CD4-positive, alpha-beta memory T cell (primary cell): Measurements from ENCODE around the gene CPZ. TPM values are rescaled to one million over a fixed set of nuclear protein-coding genes. Genes with fewer than 3 reads are reported as not detected.

Experiments
- CTCF ChIA-PET: fragments of 350-600 bp; sonication (Branson Sonifier 250); formaldehyde crosslinking; loops from one replicate; lab custom pipeline; 2021; ENCODE audit warnings: inconsistent platforms; ENCODE audit not compliant: partially characterized antibody; lab: Charles Lee
- POLR2A ChIA-PET: fragments of 350-600 bp; sonication (Branson Sonifier 250); formaldehyde crosslinking; loops from one replicate; lab custom pipeline; 2021; ENCODE audit not compliant: partially characterized antibody; lab: Charles Lee
- DNase-seq, 5 donors: peaks; one replicate each; pipeline versions ENCODE4 v3.0.0 to v3.0.0-alpha.2; 2020 to 2022; ENCODE audit warnings: mixed read lengths in 1 of 5
- H3K27ac ChIP-seq: one replicate; pipeline ENCODE4 v1.7.0; 2013; ENCODE audit warnings: low read depth, low read length
- H3K27me3 ChIP-seq: 2 replicates; pipeline ENCODE4 v1.7.0; 2013; ENCODE audit warnings: mild to moderate bottlenecking, low read length, moderate library complexity; ENCODE audit not compliant: insufficient read depth
- H3K36me3 ChIP-seq: 2 replicates; pipeline ENCODE4 v1.7.0; 2013; ENCODE audit warnings: mild to moderate bottlenecking, low read length, moderate library complexity; ENCODE audit not compliant: insufficient read depth
- H3K4me1 ChIP-seq: 2 replicates; pipeline ENCODE4 v1.7.0; 2013; ENCODE audit warnings: mild to moderate bottlenecking, low read length, moderate library complexity; ENCODE audit not compliant: insufficient read depth
- H3K4me3 ChIP-seq, 2 donors: one replicate each; pipeline ENCODE4 v1.7.0; 2013; ENCODE audit warnings: low read length in 2 of 2, mild to moderate bottlenecking in 1 of 2
- H3K9me3 ChIP-seq, 2 donors: one replicate each; pipeline ENCODE4 v1.7.0; 2013; ENCODE audit warnings: low read length in 2 of 2, control low read depth in 1 of 2; ENCODE audit not compliant: control insufficient read depth in 1 of 2
- H3K27ac Mint-ChIP-seq, 7 donors: one replicate each; pipeline ENCODE4 v1.8.0; 2020 to 2021; ENCODE audit warnings: mixed read lengths in 7 of 7, mild to moderate bottlenecking in 6 of 7, inconsistent platforms in 3 of 7, moderate library complexity in 3 of 7
- H3K27me3 Mint-ChIP-seq, 2 donors: one replicate each; pipeline ENCODE4 v1.8.0; 2020 to 2021; ENCODE audit warnings: mixed read lengths in 2 of 2
- H3K36me3 Mint-ChIP-seq, 2 donors: one replicate each; pipeline ENCODE4 v1.8.0; 2020 to 2021; ENCODE audit warnings: mixed read lengths in 2 of 2, inconsistent platforms in 1 of 2, mild to moderate bottlenecking in 1 of 2
- H3K4me1 Mint-ChIP-seq, 4 donors: one replicate each; pipeline ENCODE4 v1.8.0; 2020 to 2021; ENCODE audit warnings: mixed read lengths in 4 of 4, mild to moderate bottlenecking in 1 of 4
- H3K4me3 Mint-ChIP-seq, 8 donors: one replicate each; pipeline ENCODE4 v1.8.0; 2020 to 2021; ENCODE audit warnings: mixed read lengths in 8 of 8, mild to moderate bottlenecking in 7 of 8, moderate library complexity in 6 of 8, inconsistent platforms in 3 of 8
- H3K9me3 Mint-ChIP-seq, 8 donors: one replicate each; pipeline ENCODE4 v1.8.0; 2020 to 2021; ENCODE audit warnings: mixed read lengths in 8 of 8, mild to moderate bottlenecking in 5 of 8, inconsistent platforms in 3 of 8, moderate library complexity in 1 of 8
- intact Hi-C: fragments of 100-400 bp; cut with micrococcal nuclease; formaldehyde crosslinking; loops from one replicate; pipeline ENCODE4 v1.15.1; 2023
- polyA plus RNA-seq, 2 donors: library from polyadenylated mRNA; unstranded; fragments of 300-500 nt; fragmentation: Illumina TruSeq; gene quantifications; one replicate each; pipeline ENCODE4 v1.2.3, GENCODE V29; 2021
- total RNA-seq, 2 experiments: library from RNA; stranded (reverse); gene quantifications; one replicate each; pipeline ENCODE4 v1.2.3, GENCODE V29; 2021

Gene CPZ
- total and polyA plus RNA-seq, 4 experiments from 2014 or later, result not detected

DNA sequence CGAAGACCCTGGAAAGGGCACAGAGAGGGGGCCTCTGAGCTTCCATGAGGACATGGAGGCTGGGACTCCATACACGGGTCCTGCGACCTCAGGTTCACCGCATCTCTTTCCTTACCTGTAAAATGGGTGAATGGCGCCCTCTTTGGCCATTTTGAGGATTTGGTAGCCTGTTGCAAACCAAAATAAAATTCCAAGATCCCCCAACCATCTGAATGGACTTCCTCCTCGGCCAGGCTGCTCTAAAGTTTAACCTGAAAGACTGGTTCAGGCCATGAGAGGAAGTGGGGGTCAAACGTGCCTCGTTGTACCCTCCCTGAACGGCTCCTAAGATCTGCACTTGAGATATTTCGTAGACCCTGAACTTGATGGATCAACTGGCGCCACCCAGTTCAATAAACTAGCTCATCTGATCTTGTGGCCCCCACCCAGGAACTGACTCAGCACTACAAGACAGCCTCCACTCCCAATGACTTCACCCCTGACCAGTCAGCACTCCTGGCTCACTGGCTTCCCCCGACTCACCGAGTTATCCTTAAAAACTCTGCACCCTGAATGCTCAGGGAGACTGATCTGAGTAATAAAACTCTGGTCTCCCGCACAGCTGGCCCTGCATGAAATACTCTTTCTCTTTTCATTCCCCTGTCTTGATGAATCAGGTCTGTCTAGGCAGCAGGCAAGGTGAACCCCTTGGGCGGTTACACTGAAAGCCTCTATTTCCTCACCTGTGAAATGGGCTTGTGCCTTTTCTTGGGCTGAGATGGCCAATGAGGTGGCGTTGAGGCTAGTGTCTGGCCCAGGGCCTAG lies 45.3 kb upstream of the CPZ start:
- no peaks in the 10 kb centered on the region for H3K9me3 ChIP-seq
- DNase-seq, result peak in 1 of 5 donors; percentile 6
- H3K4me3 ChIP-seq, result no peak overlapping the region
- Mint-ChIP-seq H3K4me1 (peaks cover 0 to 2% (median 0%) of the 10 kb centered on the region in 4 donors), H3K27ac (no peak overlapping the region), H3K4me3 (no peak overlapping the region), H3K27me3 (no peaks in the 10 kb centered on the region), H3K36me3 (no peaks in the 10 kb centered on the region), H3K9me3 (no peaks in the 10 kb centered on the region)
- no peaks in the 10 kb centered on the region for H3K4me1 ChIP-seq
- ChIA-PET POLR2A (no interaction called here), CTCF (interaction anchor here (0.8 kb wide), 1 partner anchor 13 kb away, joined by 3 read pairs; no protein-coding TSS in a partner anchor)
- H3K27ac ChIP-seq, result no peak overlapping the region
- intact Hi-C loops, result no loop called here
- no peaks in the 10 kb centered on the region for H3K27me3 ChIP-seq
- H3K36me3 ChIP-seq, result no peaks in the 10 kb centered on the region

DNA sequence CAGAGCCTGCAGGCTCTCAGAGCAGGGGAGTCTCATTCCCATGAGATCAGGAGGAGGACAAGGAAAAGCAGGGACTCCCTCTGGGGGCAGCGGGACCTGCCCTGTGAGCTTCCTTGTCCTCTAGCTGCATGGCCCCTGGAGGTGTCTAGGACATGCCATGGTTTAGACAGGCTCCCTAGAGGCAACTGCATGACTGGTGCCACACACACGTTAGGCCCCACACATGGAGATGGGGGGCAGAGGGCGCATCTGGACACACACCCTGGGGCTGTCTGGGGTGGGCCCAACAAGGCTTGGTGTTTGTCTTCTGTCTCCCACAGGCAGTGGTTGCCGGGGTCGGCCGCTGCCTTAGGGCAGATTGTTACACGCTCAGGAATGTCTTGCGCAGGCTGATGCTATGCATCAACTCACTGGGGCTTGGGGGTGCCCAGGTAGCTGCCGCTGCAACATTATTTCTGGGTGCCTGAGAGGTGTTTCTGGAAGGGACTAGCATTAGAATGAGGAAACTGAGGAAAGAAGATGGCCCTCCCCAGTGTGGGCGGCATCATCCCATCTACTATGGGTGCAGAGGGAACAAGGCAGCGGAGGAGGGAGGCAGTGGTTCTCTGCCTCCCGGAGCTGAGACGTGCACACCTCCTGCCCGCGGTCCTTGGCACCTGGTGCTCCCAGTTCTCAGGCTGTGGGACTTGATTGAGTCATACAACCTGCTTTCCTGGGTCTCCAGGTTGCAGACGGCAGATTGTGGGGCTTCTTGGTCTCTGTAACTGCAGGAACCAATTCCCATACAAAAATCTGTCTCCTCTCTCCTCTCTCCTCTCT lies 44.4 kb upstream of the CPZ start:
- H3K9me3 Mint-ChIP-seq, result no peaks in the 10 kb centered on the region
- intact Hi-C loops, result no loop called here
- CTCF ChIA-PET, result no interaction called here
- Histone ChIP-seq H3K4me3 (no peak overlapping the region), H3K4me1 (no peaks in the 10 kb centered on the region), H3K9me3 (no peaks in the 10 kb centered on the region), H3K27me3 (no peaks in the 10 kb centered on the region), H3K36me3 (no peaks in the 10 kb centered on the region), H3K27ac (no peak overlapping the region)
- no peaks in the 10 kb centered on the region for H3K27me3 Mint-ChIP-seq
- POLR2A ChIA-PET, result no interaction called here
- no peak overlapping the region for H3K4me3 Mint-ChIP-seq
- H3K36me3 Mint-ChIP-seq, result no peaks in the 10 kb centered on the region
- no peak for DNase-seq
- H3K27ac Mint-ChIP-seq, result no peak overlapping the region
- peaks cover 0 to 2% (median 0%) of the 10 kb centered on the region in 4 donors for H3K4me1 Mint-ChIP-seq

DNA sequence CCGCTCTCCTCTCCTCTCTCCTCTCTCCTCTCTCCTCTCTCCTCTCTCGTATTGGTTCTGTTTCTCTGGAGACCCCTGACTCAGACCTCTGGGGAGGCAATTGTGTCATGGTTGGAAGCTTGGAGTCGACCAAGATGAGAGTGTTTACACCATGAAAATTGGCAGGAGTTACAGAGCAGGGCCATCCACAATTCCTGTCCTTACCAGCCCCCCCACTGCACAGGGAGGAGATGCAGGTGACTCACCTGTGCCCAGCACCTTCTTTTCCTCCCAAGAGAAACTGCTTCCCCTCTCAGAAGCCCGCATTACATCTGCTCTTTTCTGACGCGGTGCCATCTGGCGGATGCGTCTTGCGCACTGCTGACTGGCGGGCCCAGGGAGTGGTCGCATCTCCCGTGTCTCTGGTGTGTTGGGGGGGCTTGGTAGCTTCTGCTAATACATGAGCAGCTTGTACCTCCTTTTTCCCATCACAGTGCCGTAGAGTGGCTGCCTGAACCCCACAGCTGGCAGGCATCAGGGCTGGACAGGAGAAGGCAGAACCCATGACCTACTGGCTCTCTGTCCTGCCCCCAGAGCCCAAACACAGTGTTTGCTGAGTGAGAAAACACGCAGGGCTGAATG lies 43.7 kb upstream of the CPZ start:
- no peaks in the 10 kb centered on the region for H3K27me3 Mint-ChIP-seq
- Histone ChIP-seq H3K36me3 (no peaks in the 10 kb centered on the region), H3K4me1 (no peaks in the 10 kb centered on the region), H3K9me3 (no peaks in the 10 kb centered on the region), H3K27ac (no peak overlapping the region), H3K27me3 (no peaks in the 10 kb centered on the region), H3K4me3 (no peak overlapping the region)
- no peak for DNase-seq
- peaks cover 0 to 2% (median 0%) of the 10 kb centered on the region in 4 donors for H3K4me1 Mint-ChIP-seq
- CTCF ChIA-PET, result no interaction called here
- no peaks in the 10 kb centered on the region for H3K9me3 Mint-ChIP-seq
- no peak overlapping the region for H3K27ac Mint-ChIP-seq
- H3K36me3 Mint-ChIP-seq, result no peaks in the 10 kb centered on the region
- intact Hi-C loops, result no loop called here
- H3K4me3 Mint-ChIP-seq, result no peak overlapping the region
- POLR2A ChIA-PET, result no interaction called here

DNA sequence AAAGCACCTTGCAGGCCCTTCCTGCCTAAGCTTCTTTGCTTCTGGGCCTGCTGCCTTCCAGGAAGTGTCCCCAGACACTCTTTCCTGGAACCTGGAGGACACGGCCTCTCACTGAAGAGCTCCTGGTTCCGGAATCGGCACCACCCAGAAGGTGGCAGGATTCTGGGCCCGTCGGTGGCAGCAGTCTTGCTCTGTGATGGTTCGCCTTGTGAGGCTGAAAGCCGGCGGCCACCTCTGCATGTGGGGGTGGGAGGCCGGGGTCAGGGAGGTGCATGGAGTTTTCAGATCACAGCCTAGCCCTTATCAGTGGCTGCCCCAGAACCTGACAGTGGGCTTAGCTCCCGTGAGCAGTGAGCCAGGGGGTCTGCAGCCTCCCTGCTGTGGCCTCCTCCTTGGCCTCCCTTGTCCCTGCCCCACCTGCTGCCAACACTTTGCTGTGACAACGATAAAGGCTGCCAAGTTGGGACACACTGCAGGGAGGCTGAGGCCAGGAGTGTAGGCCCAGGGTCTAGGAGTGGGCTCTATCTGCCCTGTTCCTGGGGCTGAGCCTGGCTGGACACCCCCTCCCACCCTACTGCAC lies 43.1 kb upstream of the CPZ start:
- intact Hi-C loops, result no loop called here
- POLR2A ChIA-PET, result no interaction called here
- CTCF ChIA-PET, result no interaction called here

DNA sequence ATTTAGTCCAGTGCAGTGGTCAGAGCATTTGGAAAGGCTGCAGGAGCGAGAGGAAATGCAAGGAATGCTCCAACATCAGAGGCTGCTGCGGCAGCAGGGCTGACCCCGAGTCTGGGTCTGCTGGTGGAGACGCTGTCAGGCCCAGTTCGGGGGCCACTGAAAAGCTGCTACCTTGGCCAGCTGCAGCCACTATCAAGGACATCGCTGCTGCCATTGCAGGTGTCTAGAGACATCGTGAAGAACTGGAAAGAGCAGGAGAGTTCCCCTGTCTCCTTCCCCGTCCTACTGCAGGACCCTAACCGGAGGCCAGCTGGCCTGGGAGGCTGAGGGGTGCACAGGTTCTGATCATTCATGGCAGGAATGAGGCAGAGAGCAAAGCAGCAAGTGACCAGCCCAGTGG lies 41.9 kb upstream of the CPZ start:
- no peak for DNase-seq
- intact Hi-C loops, result no loop called here
- no peaks in the 10 kb centered on the region for H3K4me1 ChIP-seq

More for the DNA sequence above, 43.1 kb upstream of the CPZ start:
- H3K27me3 ChIP-seq, result no peaks in the 10 kb centered on the region
- Mint-ChIP-seq H3K4me3 (no peak overlapping the region), H3K36me3 (no peaks in the 10 kb centered on the region), H3K4me1 (peaks cover 0 to 2% (median 0%) of the 10 kb centered on the region in 4 donors), H3K9me3 (no peaks in the 10 kb centered on the region), H3K27me3 (no peaks in the 10 kb centered on the region), H3K27ac (no peak overlapping the region)
- H3K4me3 ChIP-seq, result no peak overlapping the region
- no peak overlapping the region for H3K27ac ChIP-seq
- H3K9me3 ChIP-seq, result no peaks in the 10 kb centered on the region
- H3K36me3 ChIP-seq, result no peaks in the 10 kb centered on the region
- no peak for DNase-seq
- no peaks in the 10 kb centered on the region for H3K4me1 ChIP-seq

DNA sequence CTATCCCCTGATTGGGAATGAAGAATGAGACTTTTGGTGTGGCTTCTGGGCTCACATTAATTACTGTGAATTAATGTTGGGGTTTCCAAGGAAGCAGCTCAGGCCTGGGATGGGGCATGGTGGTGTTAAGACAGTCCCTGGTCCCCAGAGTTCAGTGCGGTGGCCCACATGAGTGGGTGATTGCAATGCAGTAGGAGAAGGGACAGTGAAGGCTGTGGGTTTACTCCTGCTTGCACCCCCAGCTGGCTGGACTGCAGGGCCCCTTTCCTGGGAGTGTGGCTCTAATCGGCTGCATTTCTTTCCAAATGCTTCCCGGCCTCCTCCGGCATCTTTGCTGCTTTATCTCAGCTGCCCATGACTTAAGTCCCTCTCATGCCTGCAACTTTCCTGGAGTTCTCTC lies 40.5 kb upstream of the CPZ start:
- no peak overlapping the region for H3K4me3 ChIP-seq
- Mint-ChIP-seq H3K27me3 (peaks cover 0 to under 1% of the 10 kb centered on the region in 2 donors), H3K27ac (no peak overlapping the region), H3K4me3 (no peak overlapping the region), H3K4me1 (no peaks in the 10 kb centered on the region), H3K9me3 (no peaks in the 10 kb centered on the region), H3K36me3 (no peaks in the 10 kb centered on the region)
- no peak for DNase-seq
- intact Hi-C loops, result no loop called here
- ChIA-PET POLR2A (no interaction called here), CTCF (no interaction called here)
- no peaks in the 10 kb centered on the region for H3K9me3 ChIP-seq
- H3K4me1 ChIP-seq, result no peaks in the 10 kb centered on the region
- no peaks in the 10 kb centered on the region for H3K36me3 ChIP-seq
- H3K27me3 ChIP-seq, result no peaks in the 10 kb centered on the region
- no peak overlapping the region for H3K27ac ChIP-seq

More for the DNA sequence above, 41.9 kb upstream of the CPZ start:
- Mint-ChIP-seq H3K27me3 (no peaks in the 10 kb centered on the region), H3K36me3 (no peaks in the 10 kb centered on the region), H3K27ac (no peak overlapping the region), H3K4me3 (no peak overlapping the region), H3K9me3 (no peaks in the 10 kb centered on the region), H3K4me1 (peaks cover 0 to 2% (median 0%) of the 10 kb centered on the region in 4 donors)
- no peaks in the 10 kb centered on the region for H3K36me3 ChIP-seq
- no peak overlapping the region for H3K4me3 ChIP-seq
- POLR2A ChIA-PET, result no interaction called here
- H3K27me3 ChIP-seq, result no peaks in the 10 kb centered on the region
- H3K9me3 ChIP-seq, result no peaks in the 10 kb centered on the region
- no peak overlapping the region for H3K27ac ChIP-seq
- CTCF ChIA-PET, result no interaction called here
